CD14-positive monocyte (primary cell): ENCODE results near the gene GRIK4. TPM values are rescaled to one million over a fixed set of nuclear protein-coding genes. Genes with fewer than 3 reads are reported as not detected.

Experiments
- DNase-seq, 3 donors: peaks; one replicate each; pipeline ENCODE4 v3.0.0-alpha.2; 2011 to 2022
- H2AFZ ChIP-seq: 2 replicates; pipeline ENCODE4 v1.6.0; 2012; ENCODE audit warnings: mild to moderate bottlenecking, low read depth, low read length, inconsistent platforms; ENCODE audit not compliant: insufficient read depth, poor library complexity, severe bottlenecking
- H3K27ac ChIP-seq, 2 donors: 1 replicate in 1 of 2; 2 replicates in 1 of 2; pipeline ENCODE4 v1.5.1; 2012 to 2013; ENCODE audit warnings: low read length in 2 of 2, control low read depth in 1 of 2, inconsistent platforms in 1 of 2, low read depth in 1 of 2, mild to moderate bottlenecking in 1 of 2
- H3K27me3 ChIP-seq, 2 donors: one replicate each; pipeline versions ENCODE4 v1.6.0 to v1.6.1; 2011 to 2013; ENCODE audit warnings: low read length in 2 of 2; ENCODE audit not compliant: control insufficient read depth in 2 of 2, insufficient read depth in 2 of 2
- H3K36me3 ChIP-seq, 2 donors: replicated peaks in 1 of 2; 1 replicate in 1 of 2; 2 replicates in 1 of 2; pipeline versions ENCODE4 v1.5.1 to v1.6.1; 2012 to 2013; ENCODE audit warnings: low read length in 2 of 2, control low read depth in 1 of 2, inconsistent platforms in 1 of 2, mild to moderate bottlenecking in 1 of 2; ENCODE audit not compliant: insufficient read depth in 2 of 2, control insufficient read depth in 1 of 2
- H3K4me1 ChIP-seq, 2 donors: 1 replicate in 1 of 2; 2 replicates in 1 of 2; pipeline versions ENCODE4 v1.5.1 to v1.6.1; 2012 to 2013; ENCODE audit warnings: low read length in 2 of 2, control low read depth in 1 of 2, inconsistent platforms in 1 of 2, mild to moderate bottlenecking in 1 of 2, moderate library complexity in 1 of 2; ENCODE audit not compliant: insufficient read depth in 2 of 2, control insufficient read depth in 1 of 2
- H3K4me2 ChIP-seq: replicated peaks from 2 replicates; pipeline ENCODE3; 2012; ENCODE audit warnings: low read length, moderate library complexity, mild to moderate bottlenecking; ENCODE audit not compliant: poor library complexity, severe bottlenecking; ENCODE audit errors: extremely low read depth
- H3K4me3 ChIP-seq, 3 experiments: fragments of 200-600 bp in 1 of 3; sonication (generic) in 1 of 3; replicated peaks in 1 of 3; 1 replicate in 2 of 3; 2 replicates in 1 of 3; pipeline ENCODE4 v1.5.1; 2011 to 2013; ENCODE audit warnings: low read length in 3 of 3, mild to moderate bottlenecking in 3 of 3, control low read depth in 2 of 3, low read depth in 2 of 3, inconsistent platforms in 1 of 3, moderate library complexity in 1 of 3
- H3K79me2 ChIP-seq: 2 replicates; pipeline ENCODE4 v1.6.0; 2012; ENCODE audit warnings: mild to moderate bottlenecking, control low read depth, inconsistent platforms, low read length, moderate library complexity; ENCODE audit not compliant: insufficient read depth
- H3K9ac ChIP-seq: 2 replicates; pipeline ENCODE4 v1.6.0; 2017; ENCODE audit warnings: low read length, mild to moderate bottlenecking; ENCODE audit not compliant: insufficient read depth, poor library complexity, severe bottlenecking
- H3K9me3 ChIP-seq, 2 donors: replicated peaks in 1 of 2; 1 replicate in 1 of 2; 2 replicates in 1 of 2; pipeline versions ENCODE4 v1.5.1 to v1.6.1; 2012 to 2013; ENCODE audit warnings: low read length in 2 of 2, control low read depth in 1 of 2; ENCODE audit not compliant: control insufficient read depth in 1 of 2, insufficient read depth in 1 of 2
- H4K20me1 ChIP-seq: 2 replicates; pipeline ENCODE4 v1.6.0; 2012; ENCODE audit warnings: mild to moderate bottlenecking, low read length, control low read depth, moderate library complexity; ENCODE audit not compliant: insufficient read depth
- H3K27ac Mint-ChIP-seq, 7 donors: one replicate each; pipeline ENCODE4 v1.8.0; 2020; ENCODE audit warnings: mild to moderate bottlenecking in 7 of 7, mixed read lengths in 7 of 7, moderate library complexity in 6 of 7, inconsistent platforms in 2 of 7
- H3K27me3 Mint-ChIP-seq, 3 donors: one replicate each; pipeline ENCODE4 v1.8.0; 2021 to 2022; ENCODE audit warnings: low read depth in 3 of 3, mild to moderate bottlenecking in 3 of 3, mixed read lengths in 3 of 3, moderate library complexity in 3 of 3, inconsistent platforms in 1 of 3
- H3K36me3 Mint-ChIP-seq, 2 donors: one replicate each; pipeline ENCODE4 v1.8.0; 2020; ENCODE audit warnings: mixed read lengths in 2 of 2, inconsistent platforms in 1 of 2, mild to moderate bottlenecking in 1 of 2
- H3K4me1 Mint-ChIP-seq: one replicate; pipeline ENCODE4 v1.8.0; 2020; ENCODE audit warnings: mild to moderate bottlenecking, mixed read lengths
- H3K4me3 Mint-ChIP-seq, 2 donors: one replicate each; pipeline ENCODE4 v1.8.0; 2020; ENCODE audit warnings: mild to moderate bottlenecking in 2 of 2, mixed read lengths in 2 of 2, moderate library complexity in 1 of 2
- H3K9me3 Mint-ChIP-seq, 7 donors: one replicate each; pipeline ENCODE4 v1.8.0; 2020 to 2022; ENCODE audit warnings: mixed read lengths in 7 of 7, mild to moderate bottlenecking in 6 of 7, moderate library complexity in 6 of 7, inconsistent platforms in 2 of 7
- CTCF ChIP-seq: fragments of 200-600 bp; IDR thresholded peaks from one replicate; pipeline ENCODE4 v1.8.0; 2022; ENCODE audit warnings: antibody characterized with exemption, mild to moderate bottlenecking
- WGBS: methylation state at CpG from one replicate; pipeline ENCODE4 v1.1.5; 2013; ENCODE audit warnings: missing lambda C conversion rate; ENCODE audit not compliant: insufficient coverage; 5-methylcytosine and 5-hydroxymethylcytosine counted together
- intact Hi-C, 2 donors: fragments of 100-400 bp; cut with micrococcal nuclease; formaldehyde crosslinking; loops; one replicate each; pipeline versions ENCODE4 v1.15.0 to v1.15.1; 2023
- polyA plus RNA-seq, 3 donors: library from polyadenylated mRNA; depleted of rRNA in 1 of 3; unstranded in 2 of 3; stranded (reverse) in 1 of 3; fragments of 300-500 nt in 2 of 3; fragments of >200 nt in 1 of 3; fragmentation: Illumina TruSeq in 2 of 3; gene quantifications; 1 replicate in 2 of 3; 2 replicates in 1 of 3; pipeline ENCODE4 v1.2.3, GENCODE V29; 2012 to 2021

GRIK4 gene
- polyA plus RNA-seq, 3 donors: not detected

GRCh38 chr11:120522736-120523135, 11.2 kb downstream of the GRIK4 start:
- TF ChIP-seq CTCF: no peak
- H3K27me3 ChIP-seq: peaks cover 0 to 6% of the 10 kb centered on the region in 2 donors
- intact Hi-C loops: no loop called here
- H3K27ac ChIP-seq: no peak overlapping the region
- H3K27ac Mint-ChIP-seq: no peak overlapping the region
- no peak overlapping the region for H3K4me3 ChIP-seq
- no peak overlapping the region for H2AFZ ChIP-seq
- H3K4me2 ChIP-seq: no peak overlapping the region
- 82% methylated on average over 3 of the region's 3 CpGs for WGBS
- H3K9ac ChIP-seq: no peak overlapping the region
- H3K4me3 Mint-ChIP-seq: no peak overlapping the region
- no peaks in the 10 kb centered on the region for H3K9me3 Mint-ChIP-seq
- H3K27me3 Mint-ChIP-seq: peaks cover 17 to 33% (median 17%) of the 10 kb centered on the region in 3 donors
- no peaks in the 10 kb centered on the region for H3K36me3 ChIP-seq
- H3K4me1 ChIP-seq: no peaks in the 10 kb centered on the region
- H3K4me1 Mint-ChIP-seq: no peaks in the 10 kb centered on the region
- DNase-seq: no peak
- no peaks in the 10 kb centered on the region for H3K9me3 ChIP-seq
- no peaks in the 10 kb centered on the region for H3K36me3 Mint-ChIP-seq
- no peaks in the 10 kb centered on the region for H3K79me2 ChIP-seq
- H4K20me1 ChIP-seq: no peaks in the 10 kb centered on the region

- no peak for TF ChIP-seq CTCF
- H3K9me3 Mint-ChIP-seq: no peaks in the 10 kb centered on the region
- 67% methylated on average over 11 of the region's 12 CpGs for WGBS
- Histone ChIP-seq H4K20me1 (no peaks in the 10 kb centered on the region), H3K27me3 (peaks cover 0 to 6% of the 10 kb centered on the region in 2 donors), H3K27ac (no peak overlapping the region), H3K36me3 (no peaks in the 10 kb centered on the region), H2AFZ (no peak overlapping the region), H3K9ac (no peak overlapping the region), H3K4me1 (no peaks in the 10 kb centered on the region), H3K9me3 (no peaks in the 10 kb centered on the region), H3K79me2 (no peaks in the 10 kb centered on the region), H3K4me2 (no peak overlapping the region), H3K4me3 (no peak overlapping the region)
- H3K36me3 Mint-ChIP-seq: no peaks in the 10 kb centered on the region
- H3K27ac Mint-ChIP-seq: no peak overlapping the region
- H3K27me3 Mint-ChIP-seq: peaks cover 13 to 30% (median 17%) of the 10 kb centered on the region in 3 donors
- H3K4me3 Mint-ChIP-seq: no peak overlapping the region
- intact Hi-C loops: no loop called here
- H3K4me1 Mint-ChIP-seq: no peaks in the 10 kb centered on the region
- no peak for DNase-seq
Measured at GRCh38 chr11:120523196-120523595, 11.6 kb downstream of the GRIK4 start.
